IMR-90 (cell line): ENCODE measurements around the gene PTPRH. TPM values are rescaled to one million over a fixed set of nuclear protein-coding genes. Genes with fewer than 3 reads are reported as not detected.

Experiments used
- ATAC-seq: fragments of 200-7000 bp; cut with Tn5 transposase; 2 replicates; pipeline ENCODE4 v1.9.1; 2020; ENCODE audit warnings: low read depth, mild to moderate bottlenecking, moderate library complexity
- BruUV-seq: library from RNA; stranded (reverse); fragments of 400-500 nt; replicated peaks from 2 replicates; lab custom pipeline; 2021; lab: Mats Ljungman, UMichigan
- CTCF ChIA-PET: fragments of 300-600 bp; formaldehyde crosslinking; extraction: SDS; loops from one replicate; lab custom pipeline; 2021; ENCODE audit warnings: antibody characterized with exemption; lab: Yijun Ruan, JAX
- POLR2A ChIA-PET: fragments of 300-600 bp; sonication (Branson Sonifier 250); formaldehyde crosslinking; loops from one replicate; lab custom pipeline; 2022; ENCODE audit warnings: antibody characterized with exemption; ENCODE audit not compliant: unreplicated experiment; lab: Charles Lee
- DNase-seq: peaks from one replicate; pipeline ENCODE4 v3.0.0; 2013
- H2AFZ ChIP-seq: replicated peaks from 2 replicates; pipeline ENCODE3; 2013; ENCODE audit warnings: low read length, mild to moderate bottlenecking; ENCODE audit not compliant: poor library complexity
- H2AK5ac ChIP-seq: 2 replicates; pipeline ENCODE4 v1.6.1; 2013; ENCODE audit warnings: low read depth, low read length, inconsistent platforms
- H2AK9ac ChIP-seq: replicated peaks from 2 replicates; pipeline ENCODE3; 2013; ENCODE audit warnings: mild to moderate bottlenecking, low read depth, low read length, moderate library complexity; ENCODE audit not compliant: poor library complexity
- H2BK120ac ChIP-seq: 2 replicates; pipeline ENCODE4 v1.6.1; 2013; ENCODE audit warnings: low read depth, low read length, inconsistent platforms
- H2BK15ac ChIP-seq: 3 replicates; pipeline ENCODE4 v1.6.1; 2013; ENCODE audit warnings: low read depth, low read length, inconsistent platforms
- H2BK20ac ChIP-seq: 2 replicates; pipeline ENCODE4 v1.6.1; 2013; ENCODE audit warnings: low read depth, mild to moderate bottlenecking, inconsistent platforms, low read length, moderate library complexity
- H2BK5ac ChIP-seq: 2 replicates; pipeline ENCODE4 v1.6.1; 2013; ENCODE audit warnings: mild to moderate bottlenecking, low read depth, low read length, inconsistent platforms; ENCODE audit not compliant: poor library complexity, severe bottlenecking
- H3K14ac ChIP-seq: replicated peaks from 2 replicates; pipeline ENCODE4 v1.6.1; 2013; ENCODE audit warnings: low read depth, low read length, inconsistent platforms
- H3K18ac ChIP-seq: 2 replicates; pipeline ENCODE4 v1.6.1; 2013; ENCODE audit warnings: low read depth, low read length, control low read depth
- H3K23ac ChIP-seq: 2 replicates; pipeline ENCODE4 v1.6.1; 2013; ENCODE audit warnings: low read depth, low read length, inconsistent platforms
- H3K27ac ChIP-seq: 2 replicates; pipeline ENCODE4 v1.5.1; 2013; ENCODE audit warnings: mild to moderate bottlenecking, control low read depth, low read length; ENCODE audit not compliant: insufficient read depth
- H3K27me3 ChIP-seq: 2 replicates; pipeline ENCODE4 v1.6.1; 2013; ENCODE audit warnings: low read length; ENCODE audit not compliant: control insufficient read depth, insufficient read depth
- H3K36me3 ChIP-seq: 2 replicates; pipeline ENCODE4 v1.6.1; 2013; ENCODE audit warnings: low read length, mixed read lengths; ENCODE audit not compliant: control insufficient read depth, insufficient read depth
- H3K4ac ChIP-seq: 2 replicates; pipeline ENCODE4 v1.6.1; 2013; ENCODE audit warnings: low read depth, low read length, inconsistent platforms
- H3K4me1 ChIP-seq: 2 replicates; pipeline ENCODE4 v1.6.1; 2013; ENCODE audit warnings: low read length, mixed read lengths; ENCODE audit not compliant: control insufficient read depth, insufficient read depth
- H3K4me2 ChIP-seq: 2 replicates; pipeline ENCODE4 v1.6.1; 2013; ENCODE audit warnings: low read depth, mild to moderate bottlenecking, control low read depth, low read length, moderate library complexity
- H3K4me3 ChIP-seq: 2 replicates; pipeline ENCODE4 v1.5.1; 2013; ENCODE audit warnings: low read depth, mild to moderate bottlenecking, control low read depth, low read length, moderate library complexity; ENCODE audit not compliant: insufficient read depth
- H3K56ac ChIP-seq: 2 replicates; pipeline ENCODE4 v1.6.1; 2013; ENCODE audit warnings: low read length, inconsistent platforms; ENCODE audit not compliant: insufficient read depth; ENCODE audit errors: extremely low read depth
- H3K79me1 ChIP-seq, 2 experiments: 2 replicates each; pipeline ENCODE4 v1.6.1; 2013; ENCODE audit warnings: low read length in 2 of 2, inconsistent platforms in 1 of 2, low read depth in 1 of 2
- H3K9ac ChIP-seq: 2 replicates; pipeline ENCODE4 v1.6.1; 2013; ENCODE audit warnings: low read depth, low read length, control low read depth
- H3K9me1 ChIP-seq: 2 replicates; pipeline ENCODE4 v1.6.1; 2013; ENCODE audit warnings: low read length, inconsistent platforms; ENCODE audit not compliant: insufficient read depth
- H3K9me3 ChIP-seq: 2 replicates; pipeline ENCODE4 v1.6.1; 2013; ENCODE audit warnings: low read length; ENCODE audit not compliant: control insufficient read depth, insufficient read depth
- H4K20me1 ChIP-seq: 2 replicates; pipeline ENCODE4 v1.6.1; 2013; ENCODE audit warnings: low read length, inconsistent platforms; ENCODE audit not compliant: insufficient read depth
- H4K5ac ChIP-seq: 2 replicates; pipeline ENCODE4 v1.6.1; 2013; ENCODE audit warnings: mild to moderate bottlenecking, low read depth, low read length, control low read depth
- H4K8ac ChIP-seq, 2 experiments: 2 replicates each; pipeline ENCODE4 v1.6.1; 2013; ENCODE audit warnings: low read depth in 2 of 2, low read length in 2 of 2, control low read depth in 1 of 2, inconsistent platforms in 1 of 2
- H4K91ac ChIP-seq: 2 replicates; pipeline ENCODE4 v1.6.1; 2013; ENCODE audit warnings: low read depth, low read length, inconsistent platforms; ENCODE audit not compliant: insufficient read depth
- CEBPB ChIP-seq: IDR thresholded peaks from 2 replicates; pipeline ENCODE4 v1.6.1; 2012; ENCODE audit warnings: low read depth, low read length, improper control_type of control experiment
- CHD1 ChIP-seq: IDR thresholded peaks from 2 replicates; pipeline ENCODE4 v1.6.1; 2012; ENCODE audit warnings: low read depth, low read length, improper control_type of control experiment
- FOS ChIP-seq: fragments of 150-350 bp; IDR thresholded peaks from 2 replicates; pipeline ENCODE4 v1.6.1; 2016; ENCODE audit warnings: low read depth, low read length
- MAZ ChIP-seq: IDR thresholded peaks from 2 replicates; pipeline ENCODE4 v1.6.1; 2012; ENCODE audit warnings: low read depth, mild to moderate bottlenecking, low read length, improper control_type of control experiment, moderate library complexity, borderline replicate concordance
- MXI1 ChIP-seq: IDR thresholded peaks from 2 replicates; pipeline ENCODE4 v1.6.1; 2012; ENCODE audit warnings: low read depth, mild to moderate bottlenecking, low read length, moderate library complexity, borderline replicate concordance
- NFE2L2 ChIP-seq: fragments of 150-350 bp; IDR thresholded peaks from 2 replicates; pipeline ENCODE4 v1.6.1; 2016; ENCODE audit warnings: low read depth, mild to moderate bottlenecking, low read length
- POLR2A ChIP-seq: IDR thresholded peaks from 2 replicates; pipeline ENCODE4 v1.6.1; 2012; ENCODE audit warnings: mild to moderate bottlenecking, low read depth, low read length
- RAD21 ChIP-seq: IDR thresholded peaks from 2 replicates; pipeline ENCODE4 v1.6.1; 2012; ENCODE audit warnings: low read length, improper control_type of control experiment
- RCOR1 ChIP-seq: IDR thresholded peaks from 2 replicates; pipeline ENCODE4 v1.6.1; 2012; ENCODE audit warnings: mild to moderate bottlenecking, low read length, improper control_type of control experiment; ENCODE audit not compliant: insufficient replicate concordance
- RFX5 ChIP-seq: IDR thresholded peaks from 2 replicates; pipeline ENCODE4 v1.8.0; 2012; ENCODE audit warnings: low read depth, mild to moderate bottlenecking, low read length, moderate library complexity
- WGBS, 2 experiments: methylation state at CpG; one replicate each; pipeline versions ENCODE4 v1.1.5 to v1.1.7; 2013; ENCODE audit warnings: missing lambda C conversion rate in 2 of 2; ENCODE audit not compliant: insufficient read length in 1 of 2; ENCODE audit errors: extremely low coverage in 2 of 2; 5-methylcytosine and 5-hydroxymethylcytosine counted together
- dilution Hi-C: fragments of 300-500 bp; cut with HindIII; formaldehyde crosslinking; loops from one replicate; pipeline ENCODE4 v1.14.3; 2018; ENCODE audit warnings: low sequenced_read_pairs; ENCODE audit not compliant: unreplicated experiment
- in situ Hi-C: fragments of 300-500 bp; cut with MboI; formaldehyde crosslinking; loops from 3 replicates; pipeline ENCODE4 v1.14.3; 2019; ENCODE audit warnings: low sequenced_read_pairs, inconsistent platforms, mixed read lengths
- intact Hi-C: fragments of 100-400 bp; cut with micrococcal nuclease; formaldehyde crosslinking; loops from 2 replicates; pipeline ENCODE4 v1.10.0; 2022
- polyA plus RNA-seq, 3 experiments: library from polyadenylated mRNA; depleted of rRNA; stranded (reverse); fragments of >200 nt; gene quantifications; 2 replicates each; pipeline ENCODE4 v1.2.3, GENCODE V29; 2012; ENCODE audit warnings: low replicate concordance in 1 of 3
- total RNA-seq: library from RNA; depleted of rRNA; stranded (reverse); fragments of >200 nt; gene quantifications from 2 replicates; pipeline ENCODE4 v1.2.3, GENCODE V29; 2012
- TF ChIP-seq, protein P1 (sequence below): conservative IDR thresholded peaks from 2 replicates; pipeline ENCODE4 v1.5.1; 2012; ENCODE audit warnings: mild to moderate bottlenecking, low read depth, low read length, improper control_type of control experiment
- TF ChIP-seq, protein P2 (sequence below): fragments of 150-350 bp; IDR thresholded peaks from 2 replicates; pipeline ENCODE4 v1.6.1; 2016; ENCODE audit warnings: low read depth, mild to moderate bottlenecking, low read length, moderate library complexity, borderline replicate concordance

Gene PTPRH
- total and polyA plus RNA-seq, 2 of the 4 experiments (the other 2 are of a cell fraction), result 1.3 to 3.4 TPM

DNA sequence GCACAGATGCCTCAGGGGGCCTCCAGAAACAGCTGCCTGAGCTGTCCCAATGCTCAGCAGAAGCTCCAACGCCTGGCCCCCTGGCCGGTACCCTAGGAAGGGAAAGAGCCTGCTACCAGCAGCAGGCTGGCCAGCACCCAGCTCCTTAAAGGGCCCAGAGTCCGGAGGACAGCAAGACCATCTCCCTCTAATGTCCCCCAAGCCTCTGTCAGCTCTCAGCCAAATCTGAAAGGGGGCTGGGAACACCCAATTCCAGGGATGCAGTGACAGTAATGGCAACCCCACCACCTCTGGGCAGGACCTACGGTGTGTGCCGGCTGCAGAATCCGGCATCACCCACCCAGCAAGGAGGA lies 45.3 kb upstream of the PTPRH start:
- Histone ChIP-seq H3K4me1 (peaks cover 15% of the 10 kb centered on the region), H4K20me1 (peaks cover 87% of the 10 kb centered on the region), H4K91ac (no peak overlapping the region), H3K18ac (no peak overlapping the region), H4K5ac (no peak overlapping the region), H3K27me3 (no peaks in the 10 kb centered on the region), H2BK120ac (no peak overlapping the region), H4K8ac (no peak overlapping the region), H3K4me2 (no peak overlapping the region), H3K36me3 (peaks cover 1% of the 10 kb centered on the region; the same call in 1 of the 2 replicates), H3K9me3 (no peaks in the 10 kb centered on the region), H3K4ac (no peak overlapping the region), H3K9ac (no peak overlapping the region), H3K14ac (no peak overlapping the region), H2AFZ (no peak overlapping the region), H3K9me1 (peaks cover 37% of the 10 kb centered on the region), H3K23ac (no peak overlapping the region), H2BK20ac (no peak overlapping the region), H3K79me1 (peaks cover 6 to 79% of the 10 kb centered on the region in 2 experiments), H3K56ac (no peak overlapping the region), H2BK15ac (no peak overlapping the region), H3K4me3 (no peak overlapping the region), H2AK5ac (no peak overlapping the region), H2AK9ac (peak overlapping the region; percentile 34), H2BK5ac (no peak overlapping the region), H3K27ac (no peak overlapping the region)
- TF ChIP-seq FOS, result no peak
- TF ChIP-seq CEBPB, result no peak
- TF ChIP-seq MXI1, result no peak
- no peak for TF ChIP-seq RCOR1
- no peak for TF ChIP-seq RFX5
- TF ChIP-seq, protein P1, sequence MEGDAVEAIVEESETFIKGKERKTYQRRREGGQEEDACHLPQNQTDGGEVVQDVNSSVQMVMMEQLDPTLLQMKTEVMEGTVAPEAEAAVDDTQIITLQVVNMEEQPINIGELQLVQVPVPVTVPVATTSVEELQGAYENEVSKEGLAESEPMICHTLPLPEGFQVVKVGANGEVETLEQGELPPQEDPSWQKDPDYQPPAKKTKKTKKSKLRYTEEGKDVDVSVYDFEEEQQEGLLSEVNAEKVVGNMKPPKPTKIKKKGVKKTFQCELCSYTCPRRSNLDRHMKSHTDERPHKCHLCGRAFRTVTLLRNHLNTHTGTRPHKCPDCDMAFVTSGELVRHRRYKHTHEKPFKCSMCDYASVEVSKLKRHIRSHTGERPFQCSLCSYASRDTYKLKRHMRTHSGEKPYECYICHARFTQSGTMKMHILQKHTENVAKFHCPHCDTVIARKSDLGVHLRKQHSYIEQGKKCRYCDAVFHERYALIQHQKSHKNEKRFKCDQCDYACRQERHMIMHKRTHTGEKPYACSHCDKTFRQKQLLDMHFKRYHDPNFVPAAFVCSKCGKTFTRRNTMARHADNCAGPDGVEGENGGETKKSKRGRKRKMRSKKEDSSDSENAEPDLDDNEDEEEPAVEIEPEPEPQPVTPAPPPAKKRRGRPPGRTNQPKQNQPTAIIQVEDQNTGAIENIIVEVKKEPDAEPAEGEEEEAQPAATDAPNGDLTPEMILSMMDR, result no peak
- no peak for TF ChIP-seq NFE2L2
- no peak for TF ChIP-seq RAD21
- TF ChIP-seq POLR2A, result no peak
- TF ChIP-seq CHD1, result no peak
- TF ChIP-seq MAZ, result no peak
- TF ChIP-seq, protein P2, sequence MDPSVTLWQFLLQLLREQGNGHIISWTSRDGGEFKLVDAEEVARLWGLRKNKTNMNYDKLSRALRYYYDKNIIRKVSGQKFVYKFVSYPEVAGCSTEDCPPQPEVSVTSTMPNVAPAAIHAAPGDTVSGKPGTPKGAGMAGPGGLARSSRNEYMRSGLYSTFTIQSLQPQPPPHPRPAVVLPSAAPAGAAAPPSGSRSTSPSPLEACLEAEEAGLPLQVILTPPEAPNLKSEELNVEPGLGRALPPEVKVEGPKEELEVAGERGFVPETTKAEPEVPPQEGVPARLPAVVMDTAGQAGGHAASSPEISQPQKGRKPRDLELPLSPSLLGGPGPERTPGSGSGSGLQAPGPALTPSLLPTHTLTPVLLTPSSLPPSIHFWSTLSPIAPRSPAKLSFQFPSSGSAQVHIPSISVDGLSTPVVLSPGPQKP, result no peak
- intact Hi-C loops, result no loop called here
- POLR2A ChIA-PET, result no interaction called here
- in situ Hi-C loops, result no loop called here
- CTCF ChIA-PET, result no interaction called here
- ATAC-seq, result no peak
- no peak for DNase-seq
- BruUV-seq, result no TSS peak
- 41% methylated on average over 2 of the region's 6 CpGs; no CpG with 5 or more reads in 1 of the 2 experiments for WGBS, 2 experiments
- dilution Hi-C loops, result no loop called here
